OCI-LY1 (cell line): Measurements from ENCODE around the gene NDST3.

Experiments
- EZH2 ChIP-seq: fragments of 200-600 bp; sonication (generic), shearing (Covaris generic); IDR thresholded peaks from 2 replicates; pipeline ENCODE4 v1.8.0; 2017; ENCODE audit warnings: borderline replicate concordance, mixed run types, mild to moderate bottlenecking, antibody characterized with exemption, low read length, moderate library complexity, mixed read lengths
- TF ChIP-seq, protein P1 (sequence below): fragments of 200-600 bp; sonication (generic), shearing (Covaris generic); IDR thresholded peaks from 2 replicates; pipeline ENCODE4 v1.5.1; 2017; ENCODE audit warnings: mild to moderate bottlenecking, antibody characterized with exemption, low read length, moderate library complexity, mixed read lengths

DNA sequence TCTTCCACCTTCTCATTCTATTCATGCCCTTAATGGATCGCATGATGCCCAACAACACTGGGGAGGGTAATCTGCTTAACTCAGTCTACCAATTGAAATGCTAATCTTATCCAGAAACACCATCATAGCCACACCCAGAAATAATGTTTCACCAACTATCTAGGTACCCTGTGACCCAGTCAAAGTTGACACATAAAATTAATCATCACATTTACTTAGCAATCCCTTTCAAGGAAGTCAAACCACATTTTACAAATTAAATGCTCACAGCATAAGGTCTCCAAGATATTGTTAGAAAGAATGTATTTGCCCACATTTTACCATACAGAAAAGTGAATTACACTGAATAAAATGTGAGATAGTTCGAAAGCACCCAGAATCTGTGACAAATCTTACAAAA lies 226.0 kb downstream of the NDST3 start:
- TF ChIP-seq, protein P1, sequence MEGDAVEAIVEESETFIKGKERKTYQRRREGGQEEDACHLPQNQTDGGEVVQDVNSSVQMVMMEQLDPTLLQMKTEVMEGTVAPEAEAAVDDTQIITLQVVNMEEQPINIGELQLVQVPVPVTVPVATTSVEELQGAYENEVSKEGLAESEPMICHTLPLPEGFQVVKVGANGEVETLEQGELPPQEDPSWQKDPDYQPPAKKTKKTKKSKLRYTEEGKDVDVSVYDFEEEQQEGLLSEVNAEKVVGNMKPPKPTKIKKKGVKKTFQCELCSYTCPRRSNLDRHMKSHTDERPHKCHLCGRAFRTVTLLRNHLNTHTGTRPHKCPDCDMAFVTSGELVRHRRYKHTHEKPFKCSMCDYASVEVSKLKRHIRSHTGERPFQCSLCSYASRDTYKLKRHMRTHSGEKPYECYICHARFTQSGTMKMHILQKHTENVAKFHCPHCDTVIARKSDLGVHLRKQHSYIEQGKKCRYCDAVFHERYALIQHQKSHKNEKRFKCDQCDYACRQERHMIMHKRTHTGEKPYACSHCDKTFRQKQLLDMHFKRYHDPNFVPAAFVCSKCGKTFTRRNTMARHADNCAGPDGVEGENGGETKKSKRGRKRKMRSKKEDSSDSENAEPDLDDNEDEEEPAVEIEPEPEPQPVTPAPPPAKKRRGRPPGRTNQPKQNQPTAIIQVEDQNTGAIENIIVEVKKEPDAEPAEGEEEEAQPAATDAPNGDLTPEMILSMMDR: no peak
- TF ChIP-seq EZH2: no peak
